ENCODE measurements around the gene NARF. TPM values are rescaled to one million over a fixed set of nuclear protein-coding genes. Genes with fewer than 3 reads are reported as not detected.

The NARF gene
- total and polyA plus RNA-seq, 2 donors (not counting 3 experiments of a cell fraction or from before 2014, with no cell fraction given) = 83.4 to 158 TPM

GRCh38 chr17:82496529-82497434 is 38.2 kb downstream of the NARF start:
- Histone ChIP-seq H3K27me3 (ENCODE audit: control insufficient read depth in 2 of 2, insufficient read depth in 2 of 2, low read length in 2 of 2) (peaks cover 0 to 2% of the 10 kb centered on the region in 2 experiments), H3K9me3 (replicated peaks; ENCODE audit: control insufficient read depth, insufficient read depth, low read length) (no peaks in the 10 kb centered on the region), H3K4me2 (ENCODE audit: insufficient read depth, low read length) (peak overlapping the region; percentile 65), H3K36me3 (ENCODE audit: control insufficient read depth in 2 of 2, extremely low read depth in 1 of 2, insufficient read depth in 2 of 2, low read length in 2 of 2) (no peaks in the 10 kb centered on the region), H3K9me1 (replicated peaks; ENCODE audit: control insufficient read depth, extremely low read depth, insufficient read depth, low read length) (no peaks in the 10 kb centered on the region), H2AFZ (ENCODE audit: low read depth, low read length) (peak overlapping the region; percentile 68), H3K4me1 (ENCODE audit: control insufficient read depth, extremely low read depth, insufficient read depth, low read length) (peaks cover 8% of the 10 kb centered on the region), H3K27ac (ENCODE audit: insufficient read depth, low read depth, low read length) (no peak overlapping the region), H3K9ac (replicated peaks; ENCODE audit: extremely low read depth, insufficient read depth, low read length) (no peak overlapping the region), H4K20me1 (replicated peaks; ENCODE audit: control insufficient read depth, extremely low read depth, insufficient read depth, low read length) (no peaks in the 10 kb centered on the region), H3K79me2 (ENCODE audit: control insufficient read depth, insufficient read depth, low read length) (no peaks in the 10 kb centered on the region), H3K4me3 (replicated peaks in 1 of 3; ENCODE audit: insufficient read depth in 1 of 3, low read depth in 1 of 3, low read length in 3 of 3) (peak overlapping the region; percentile 41 to 48 (median 46))
- TF ChIP-seq GATA2 (IDR thresholded peaks at IDR 0.05; ENCODE audit: insufficient read depth, insufficient read length, low read depth, low read length) = no peak
- peak; percentile 56 for TF ChIP-seq POLR2A (IDR thresholded peaks at IDR 0.05; ENCODE audit: low read depth, low read length)
- no peak for TF ChIP-seq EZH2 (IDR thresholded peaks at IDR 0.05; ENCODE audit: borderline replicate concordance, low read depth, low read length, severe bottlenecking)
- TF ChIP-seq POLR2AphosphoS5 (IDR thresholded peaks at IDR 0.05; ENCODE audit: insufficient read depth, low read depth, low read length) = peak; percentile 64
- no peak for TF ChIP-seq FOS (IDR thresholded peaks at IDR 0.05; ENCODE audit: borderline replicate concordance, insufficient read depth, low read length)
- peak; percentile 99 for TF ChIP-seq MAX (IDR thresholded peaks at IDR 0.05; ENCODE audit: insufficient read depth, insufficient read length)
- no peak for TF ChIP-seq JUN (IDR thresholded peaks at IDR 0.05; ENCODE audit: borderline replicate concordance, insufficient read depth, insufficient read length, low read depth)
- no peak for TF ChIP-seq CTCF (IDR thresholded peaks at IDR 0.05; ENCODE audit: extremely low read depth in 1 of 2, insufficient read depth in 1 of 2, low read depth in 1 of 2, low read length in 2 of 2)
- TF ChIP-seq MYC (IDR thresholded peaks at IDR 0.05; ENCODE audit: low read depth, low read length) = no peak
- BruUV-seq (replicated peaks) = no TSS peak
- dilution Hi-C loops (cut with MboI; ENCODE audit: extremely low pct_ligation_motif_present, low sequenced_read_pairs) = no loop called here
- peak; percentile 90 for FAIRE-seq
- ChIA-PET CTCF (interaction anchor here (2.6 kb wide), 1 partner anchor 58 kb away, joined by 6 read pairs; no protein-coding TSS in a partner anchor), POLR2A (no interaction called here)
- intact Hi-C loops (cut with micrococcal nuclease) = loop anchor here (1.0 kb wide), 1 partner anchor 55 kb away; no protein-coding TSS in a partner anchor
- peak; percentile 93 for DNase-seq (ENCODE audit: low read depth, low spot score)

All from endothelial cell of umbilical vein (primary cell).